TTC549 (cell line): ENCODE data around the gene NCL.
"Not testable (repeated sequence)": the region's sequence is repeated elsewhere in the genome, so short reads cannot be mapped to it uniquely, and the experiment has no call there.

Experiments used
- FAIRE-seq: peaks from 2 replicates; lab custom pipeline; 2012; peaks lifted over from hg19 to GRCh38; lab: Jason Lieb, UNC

The NCL gene

GRCh38 chr2:231404183-231404578 is 60.1 kb downstream of the NCL start:
- FAIRE-seq: not testable (repeated sequence)
